ENCODE measurements around the gene ZBTB5.

ZBTB5 gene

DNA sequence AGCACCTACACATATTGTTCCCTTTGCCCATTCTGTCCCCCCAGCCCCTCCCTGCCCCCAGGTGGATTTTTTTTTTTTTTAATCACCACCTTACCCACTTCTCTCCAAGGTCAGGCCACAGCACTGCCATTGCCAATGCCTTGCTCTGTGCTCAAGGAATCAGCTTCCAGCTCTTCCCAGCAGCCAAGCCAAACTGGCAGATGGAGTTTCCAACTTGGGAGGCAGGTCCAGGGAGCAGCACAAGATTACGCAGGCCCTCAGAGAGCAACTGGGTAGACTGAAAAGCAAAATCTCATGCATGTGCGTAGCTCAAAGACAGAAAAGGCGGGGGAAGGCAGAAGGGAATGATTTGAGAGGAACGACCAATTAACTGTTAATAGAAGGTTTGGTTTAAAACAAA is 27.6 kb downstream of the ZBTB5 start:
- TF ChIP-seq SUZ12 (IDR thresholded peaks at IDR 0.05; ENCODE audit: extremely low read depth, insufficient read depth, insufficient read length): no peak
- no peak for TF ChIP-seq ZNF274 (IDR thresholded peaks at IDR 0.05; ENCODE audit: low read depth, low read length)
- no peak for TF ChIP-seq YY1 (IDR thresholded peaks at IDR 0.05; ENCODE audit: insufficient read depth, insufficient read length)
- peaks cover 9% of the 10 kb centered on the region for H3K4me1 ChIP-seq (ENCODE audit: insufficient read depth, insufficient read length)
- no peaks in the 10 kb centered on the region for H3K27me3 ChIP-seq (ENCODE audit: insufficient read depth, insufficient read length)
- H3K9ac ChIP-seq (ENCODE audit: insufficient read length, low read depth): no peak overlapping the region
- H3K36me3 ChIP-seq (ENCODE audit: insufficient read depth, insufficient read length, low read length): peaks cover 89% of the 10 kb centered on the region
- no peak for DNase-seq (ENCODE audit: low read depth, low spot score)
- no peaks in the 10 kb centered on the region for H3K9me3 ChIP-seq (ENCODE audit: insufficient read depth, low read length)
- H3K4me3 ChIP-seq (ENCODE audit: insufficient read length, low read depth): no peak overlapping the region

- Histone ChIP-seq H3K27me3 (ENCODE audit: insufficient read depth, insufficient read length) (no peaks in the 10 kb centered on the region), H3K4me1 (ENCODE audit: insufficient read depth, insufficient read length) (peaks cover 14% of the 10 kb centered on the region), H3K9me3 (ENCODE audit: insufficient read depth, low read length) (no peaks in the 10 kb centered on the region), H3K4me3 (ENCODE audit: insufficient read length, low read depth) (no peak overlapping the region), H3K9ac (ENCODE audit: insufficient read length, low read depth) (no peak overlapping the region), H3K36me3 (ENCODE audit: insufficient read depth, insufficient read length, low read length) (peaks cover 88% of the 10 kb centered on the region)
- TF ChIP-seq SUZ12 (IDR thresholded peaks at IDR 0.05; ENCODE audit: extremely low read depth, insufficient read depth, insufficient read length) (no peak), YY1 (IDR thresholded peaks at IDR 0.05; ENCODE audit: insufficient read depth, insufficient read length) (no peak), ZNF274 (IDR thresholded peaks at IDR 0.05; ENCODE audit: low read depth, low read length) (no peak)
- DNase-seq (ENCODE audit: low read depth, low spot score): no peak
Measured at GRCh38 chr9:37437010-37437409, 28.2 kb downstream of the ZBTB5 start.

DNA sequence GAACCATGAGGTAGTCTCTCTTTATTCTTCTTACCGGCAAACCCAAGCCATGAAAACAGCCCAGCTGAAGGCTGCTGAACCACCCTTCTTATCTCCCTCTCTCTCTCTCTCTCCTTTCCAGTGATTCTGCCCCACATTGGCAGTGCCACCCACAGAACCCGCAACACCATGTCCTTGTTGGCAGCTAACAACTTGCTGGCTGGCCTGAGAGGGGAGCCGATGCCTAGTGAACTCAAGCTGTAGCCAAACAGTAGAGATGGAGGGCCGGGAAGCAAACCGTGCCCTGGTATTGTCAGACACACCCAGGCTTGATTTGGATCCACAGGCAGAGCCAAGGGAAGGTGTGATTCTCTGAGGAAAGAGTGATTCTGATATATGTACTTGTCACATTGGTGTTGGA is 28.7 kb downstream of the ZBTB5 start:
- no peak for TF ChIP-seq SUZ12 (IDR thresholded peaks at IDR 0.05; ENCODE audit: extremely low read depth, insufficient read depth, insufficient read length)
- TF ChIP-seq ZNF274 (IDR thresholded peaks at IDR 0.05; ENCODE audit: low read depth, low read length): no peak
- no peak for TF ChIP-seq YY1 (IDR thresholded peaks at IDR 0.05; ENCODE audit: insufficient read depth, insufficient read length)
- no peak overlapping the region for H3K9ac ChIP-seq (ENCODE audit: insufficient read length, low read depth)
- H3K4me3 ChIP-seq (ENCODE audit: insufficient read length, low read depth): no peak overlapping the region
- no peaks in the 10 kb centered on the region for H3K9me3 ChIP-seq (ENCODE audit: insufficient read depth, low read length)
- H3K36me3 ChIP-seq (ENCODE audit: insufficient read depth, insufficient read length, low read length): peaks cover 88% of the 10 kb centered on the region
- no peak for DNase-seq (ENCODE audit: low read depth, low spot score)
- peaks cover 14% of the 10 kb centered on the region for H3K4me1 ChIP-seq (ENCODE audit: insufficient read depth, insufficient read length)
- no peaks in the 10 kb centered on the region for H3K27me3 ChIP-seq (ENCODE audit: insufficient read depth, insufficient read length)

GRCh38 chr9:37433867-37434371 is 31.3 kb downstream of the ZBTB5 start:
- peak overlapping the region; percentile 51 for H3K9ac ChIP-seq (ENCODE audit: insufficient read length, low read depth)
- H3K36me3 ChIP-seq (ENCODE audit: insufficient read depth, insufficient read length, low read length): peaks cover 88% of the 10 kb centered on the region

DNA sequence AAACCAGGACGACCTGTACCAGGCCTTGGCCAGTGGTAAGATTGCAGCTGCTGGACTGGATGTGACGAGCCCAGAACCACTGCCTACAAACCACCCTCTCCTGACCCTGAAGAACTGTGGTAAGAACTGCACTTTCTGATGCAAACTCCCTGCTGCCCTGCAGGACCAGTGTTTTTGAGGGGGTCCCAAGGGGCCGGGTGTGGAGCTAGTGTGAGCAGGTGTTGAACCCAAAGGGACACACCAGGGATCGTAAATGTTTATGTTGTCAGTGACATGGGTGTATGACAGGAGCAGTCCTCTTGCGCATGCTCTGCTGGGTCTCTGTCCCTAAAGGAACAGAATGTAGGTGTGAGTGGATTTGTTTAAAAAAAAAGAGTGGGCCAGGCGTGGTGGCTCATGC is 33.2 kb downstream of the ZBTB5 start:
- H3K4me3 ChIP-seq (ENCODE audit: insufficient read length, low read depth): no peak overlapping the region
- no peaks in the 10 kb centered on the region for H3K27me3 ChIP-seq (ENCODE audit: insufficient read depth, insufficient read length)
- H3K9ac ChIP-seq (ENCODE audit: insufficient read length, low read depth): peak overlapping the region; percentile 46
- no peaks in the 10 kb centered on the region for H3K9me3 ChIP-seq (ENCODE audit: insufficient read depth, low read length)
- no peak for TF ChIP-seq SUZ12 (IDR thresholded peaks at IDR 0.05; ENCODE audit: extremely low read depth, insufficient read depth, insufficient read length)
- TF ChIP-seq ZNF274 (IDR thresholded peaks at IDR 0.05; ENCODE audit: low read depth, low read length): no peak
- no peak for TF ChIP-seq YY1 (IDR thresholded peaks at IDR 0.05; ENCODE audit: insufficient read depth, insufficient read length)
- peaks cover 88% of the 10 kb centered on the region for H3K36me3 ChIP-seq (ENCODE audit: insufficient read depth, insufficient read length, low read length)
- DNase-seq (ENCODE audit: low read depth, low spot score): no peak
- H3K4me1 ChIP-seq (ENCODE audit: insufficient read depth, insufficient read length): peaks cover 25% of the 10 kb centered on the region

More at GRCh38 chr9:37433867-37434371, 31.3 kb downstream of the ZBTB5 start:
- Histone ChIP-seq H3K4me1 (ENCODE audit: insufficient read depth, insufficient read length) (peaks cover 25% of the 10 kb centered on the region), H3K9me3 (ENCODE audit: insufficient read depth, low read length) (no peaks in the 10 kb centered on the region), H3K27me3 (ENCODE audit: insufficient read depth, insufficient read length) (no peaks in the 10 kb centered on the region), H3K4me3 (ENCODE audit: insufficient read length, low read depth) (no peak overlapping the region)
- DNase-seq (ENCODE audit: low read depth, low spot score): peak; percentile 89
- TF ChIP-seq YY1 (IDR thresholded peaks at IDR 0.05; ENCODE audit: insufficient read depth, insufficient read length) (no peak), SUZ12 (IDR thresholded peaks at IDR 0.05; ENCODE audit: extremely low read depth, insufficient read depth, insufficient read length) (no peak), ZNF274 (IDR thresholded peaks at IDR 0.05; ENCODE audit: low read depth, low read length) (no peak)

DNA sequence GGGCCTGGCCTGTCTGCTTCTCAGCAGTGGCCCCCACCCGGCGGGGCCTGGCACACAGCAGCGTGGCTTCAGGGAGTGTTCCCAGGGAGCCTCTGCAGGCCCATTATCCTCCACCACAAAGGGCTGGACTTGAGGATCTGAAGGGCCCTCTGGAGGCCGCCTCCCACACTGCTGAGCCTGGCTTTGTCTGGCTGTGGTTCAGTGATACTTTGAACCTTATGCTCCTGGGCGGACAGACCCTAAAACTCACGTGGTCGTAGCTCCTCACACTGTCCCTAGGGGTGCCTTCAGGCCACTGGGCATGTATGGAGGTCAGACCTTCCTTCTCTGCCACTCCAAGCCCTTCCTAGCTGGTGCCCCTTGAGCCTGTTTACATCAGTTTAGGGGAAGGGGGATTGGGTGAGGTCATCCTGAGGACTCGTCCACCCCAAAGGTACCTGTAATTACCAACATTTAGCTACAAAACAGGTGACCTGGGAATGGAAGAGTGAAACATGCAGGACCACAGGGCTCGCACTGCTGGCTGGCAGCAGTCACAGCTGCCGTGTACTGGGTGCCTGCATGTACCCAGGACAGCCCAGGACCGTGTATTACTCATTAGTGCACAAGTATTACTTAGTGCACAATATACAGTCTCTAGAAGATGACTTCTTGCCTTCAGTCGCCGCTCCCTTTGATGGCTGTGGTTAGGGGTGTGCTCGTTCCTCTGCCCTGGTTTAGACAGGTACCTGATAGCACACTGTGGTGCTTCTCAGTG is 34.2 kb downstream of the ZBTB5 start:
- no peaks in the 10 kb centered on the region for H3K27me3 ChIP-seq (ENCODE audit: insufficient read depth, insufficient read length)
- peak overlapping the region; percentile 47 for H3K9ac ChIP-seq (ENCODE audit: insufficient read length, low read depth)
- peaks cover 88% of the 10 kb centered on the region for H3K36me3 ChIP-seq (ENCODE audit: insufficient read depth, insufficient read length, low read length)
- TF ChIP-seq SUZ12 (IDR thresholded peaks at IDR 0.05; ENCODE audit: extremely low read depth, insufficient read depth, insufficient read length) (no peak), ZNF274 (IDR thresholded peaks at IDR 0.05; ENCODE audit: low read depth, low read length) (no peak), YY1 (IDR thresholded peaks at IDR 0.05; ENCODE audit: insufficient read depth, insufficient read length) (no peak)
- peaks cover 25% of the 10 kb centered on the region for H3K4me1 ChIP-seq (ENCODE audit: insufficient read depth, insufficient read length)
- H3K9me3 ChIP-seq (ENCODE audit: insufficient read depth, low read length): no peaks in the 10 kb centered on the region
- DNase-seq (ENCODE audit: low read depth, low spot score): no peak
- no peak overlapping the region for H3K4me3 ChIP-seq (ENCODE audit: insufficient read length, low read depth)

DNA sequence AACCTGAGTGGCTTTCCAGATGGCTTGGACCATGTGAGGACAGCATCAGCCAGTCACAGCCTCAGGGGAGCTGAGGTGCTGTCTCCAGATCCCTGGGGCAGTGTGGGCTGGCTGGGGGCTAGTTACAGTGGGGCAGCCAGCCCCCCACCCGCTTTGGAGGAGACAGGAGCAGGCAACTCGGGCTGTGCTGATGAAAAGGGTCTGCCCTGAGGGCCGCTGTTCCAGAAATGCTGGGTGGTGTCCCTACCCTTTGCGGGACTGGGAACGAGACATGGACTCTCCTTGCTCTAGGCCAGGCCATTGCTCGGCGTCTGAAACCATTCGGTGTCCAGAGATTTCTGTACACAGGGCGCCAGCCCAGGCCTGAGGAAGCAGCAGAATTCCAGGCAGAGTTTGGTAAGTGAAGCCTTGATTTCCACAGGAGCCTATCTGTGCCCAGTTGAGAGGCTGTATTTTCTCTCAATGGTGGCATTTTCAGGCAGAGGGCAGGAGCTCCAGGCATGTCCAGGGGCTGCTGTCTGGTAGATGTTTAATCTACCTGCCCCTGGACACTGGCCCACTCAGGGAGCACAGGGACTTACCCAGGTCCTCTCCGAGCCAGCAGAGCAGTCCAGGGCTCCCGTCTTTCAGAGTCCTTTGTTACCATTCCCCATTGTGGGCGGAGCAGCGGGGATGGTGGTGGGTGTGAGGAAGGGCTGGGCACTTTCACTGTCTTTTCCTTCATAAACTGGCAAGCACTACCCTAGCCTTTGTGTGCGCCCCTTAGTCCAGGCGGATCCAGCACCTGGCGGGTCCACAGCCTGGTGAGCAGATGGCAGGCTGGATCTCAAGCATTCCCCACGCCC is 35.6 kb downstream of the ZBTB5 start:
- peaks cover 88% of the 10 kb centered on the region for H3K36me3 ChIP-seq (ENCODE audit: insufficient read depth, insufficient read length, low read length)
- no peak for TF ChIP-seq ZNF274 (IDR thresholded peaks at IDR 0.05; ENCODE audit: low read depth, low read length)
- no peak for TF ChIP-seq SUZ12 (IDR thresholded peaks at IDR 0.05; ENCODE audit: extremely low read depth, insufficient read depth, insufficient read length)
- no peak for TF ChIP-seq YY1 (IDR thresholded peaks at IDR 0.05; ENCODE audit: insufficient read depth, insufficient read length)
- H3K27me3 ChIP-seq (ENCODE audit: insufficient read depth, insufficient read length): no peaks in the 10 kb centered on the region

More for the DNA sequence above, 35.6 kb downstream of the ZBTB5 start:
- H3K4me1 ChIP-seq (ENCODE audit: insufficient read depth, insufficient read length): peaks cover 27% of the 10 kb centered on the region
- no peak overlapping the region for H3K4me3 ChIP-seq (ENCODE audit: insufficient read length, low read depth)
- H3K9me3 ChIP-seq (ENCODE audit: insufficient read depth, low read length): no peaks in the 10 kb centered on the region
- DNase-seq (ENCODE audit: low read depth, low spot score): no peak
- H3K9ac ChIP-seq (ENCODE audit: insufficient read length, low read depth): no peak overlapping the region
